ENCODE measurements around the gene MINK1. TPM values are rescaled to one million over a fixed set of nuclear protein-coding genes. Genes with fewer than 3 reads are reported as not detected.

The MINK1 gene
- total and polyA plus RNA-seq, 2 of the 8 experiments (the other 6 are each of a cell fraction or from before 2014, with no cell fraction given) = 26.9 to 77.7 TPM

GRCh38 chr17:4937553-4937952 lies 104.4 kb downstream of the MINK1 start (continued):
- no peak for TF ChIP-seq USF2 (IDR thresholded peaks at IDR 0.05; ENCODE audit: low read length)
- no peak for TF ChIP-seq SP2 (IDR thresholded peaks at IDR 0.05; ENCODE audit: low read length)
- TF ChIP-seq CTCF (IDR thresholded peaks at IDR 0.05; ENCODE audit: control extremely low read depth in 1 of 3, insufficient read depth in 1 of 3, low read depth in 1 of 3, low read length in 3 of 3) = no peak
- TF ChIP-seq SUZ12 (IDR thresholded peaks at IDR 0.05; ENCODE audit: low read length) = no peak
- TF ChIP-seq SIRT6 (IDR thresholded peaks at IDR 0.05; ENCODE audit: low read length) = no peak
